ENCODE results near the gene ARHGAP22. TPM values are rescaled to one million over a fixed set of nuclear protein-coding genes. Genes with fewer than 3 reads are reported as not detected.

Gene ARHGAP22
- polyA plus RNA-seq, 1 of the 3 experiments (the other 2 are of a cell fraction): 12.4 TPM

- no peak for TF ChIP-seq MAX (IDR thresholded peaks at IDR 0.05; ENCODE audit: low read depth)
- no peak for TF ChIP-seq ZBTB33 (IDR thresholded peaks at IDR 0.05; ENCODE audit: borderline replicate concordance, low read depth)
- TF ChIP-seq POLR2AphosphoS5 (IDR thresholded peaks at IDR 0.05; ENCODE audit: low read depth, low read length): no peak
- no peak for TF ChIP-seq JUND (IDR thresholded peaks at IDR 0.05)
- no peak for TF ChIP-seq MEF2A (IDR thresholded peaks at IDR 0.05; ENCODE audit: borderline replicate concordance, low read depth)
- no peak for TF ChIP-seq FOSL2 (IDR thresholded peaks at IDR 0.05; ENCODE audit: borderline replicate concordance, low read depth)
- no peak for TF ChIP-seq RAD21 (IDR thresholded peaks at IDR 0.05; ENCODE audit: low read length)
- TF ChIP-seq ELF1 (IDR thresholded peaks at IDR 0.05): no peak
- TF ChIP-seq SMC3 (IDR thresholded peaks at IDR 0.05; ENCODE audit: low read depth, low read length): no peak
- TF ChIP-seq IRF3 (IDR thresholded peaks at IDR 0.05; ENCODE audit: low read depth, low read length): no peak
- TF ChIP-seq GABPA (IDR thresholded peaks at IDR 0.05; ENCODE audit: low read depth): no peak
- no peak for TF ChIP-seq NFIC (IDR thresholded peaks at IDR 0.05; ENCODE audit: borderline replicate concordance)
- no peak for TF ChIP-seq TEAD4 (IDR thresholded peaks at IDR 0.05; ENCODE audit: borderline replicate concordance, insufficient read depth)
- Histone ChIP-seq H3K4me3 (ENCODE audit: low read depth in 2 of 2, low read length in 1 of 2) (no peak overlapping the region), H3K79me2 (ENCODE audit: insufficient read depth) (peaks cover 57% of the 10 kb centered on the region), H3K4me2 (peak overlapping the region; percentile 68), H3K27ac (ENCODE audit: low read depth in 2 of 2, low read length in 1 of 2) (peak overlapping the region in 1 of 2 experiments; percentile 79; a peak in 2 of 4 replicates), H3K27me3 (ENCODE audit: insufficient read depth) (no peaks in the 10 kb centered on the region), H3K4me1 (ENCODE audit: control insufficient read depth in 1 of 2, insufficient read depth in 2 of 2, low read depth in 1 of 2, low read length in 1 of 2) (peaks cover 5 to 35% of the 10 kb centered on the region in 2 experiments), H4K20me1 (ENCODE audit: insufficient read depth) (no peaks in the 10 kb centered on the region), H3K36me3 (replicated peaks in 1 of 2; ENCODE audit: control insufficient read depth in 1 of 2, insufficient read depth in 2 of 2, low read length in 1 of 2) (peaks cover 0 to 13% of the 10 kb centered on the region in 2 experiments), H3K9ac (peak overlapping the region; percentile 18; the same call in 1 of the 2 replicates), H3F3A (replicated peaks; ENCODE audit: insufficient read depth) (peaks cover 18% of the 10 kb centered on the region), H3K9me3 (peaks cover 10% of the 10 kb centered on the region; the same call in 1 of the 2 replicates), H2AFZ (ENCODE audit: low read depth) (no peak overlapping the region), H3K9me2 (no peaks in the 10 kb centered on the region)
- ChIA-PET CTCF (interaction anchor here (10.6 kb wide), 1 partner anchor 44 kb away, joined by 148 read pairs; no protein-coding TSS in a partner anchor), POLR2A (no interaction called here)
- DNase-seq: no peak
- WGBS (ENCODE audit: low lambda C conversion rate): 94% methylated on average over 2 of the region's 2 CpGs
Observed at GRCh38 chr10:48613016-48613415, 8.1 kb upstream of the ARHGAP22 start.

GRCh38 chr10:48612236-48612943 is 7.5 kb upstream of the ARHGAP22 start:
- H3K27ac ChIP-seq (ENCODE audit: low read depth in 2 of 2, low read length in 1 of 2): peak overlapping the region in 1 of 2 experiments; percentile 79; a peak in 2 of 4 replicates
- peaks cover 10% of the 10 kb centered on the region; the same call in 1 of the 2 replicates for H3K9me3 ChIP-seq
- no peak overlapping the region for H2AFZ ChIP-seq (ENCODE audit: low read depth)
- WGBS (ENCODE audit: low lambda C conversion rate): 71% methylated on average over 2 of the region's 3 CpGs
- H3F3A ChIP-seq (replicated peaks; ENCODE audit: insufficient read depth): peaks cover 24% of the 10 kb centered on the region
- peak overlapping the region; percentile 68 for H3K4me2 ChIP-seq
- no peaks in the 10 kb centered on the region for H4K20me1 ChIP-seq (ENCODE audit: insufficient read depth)
- H3K4me3 ChIP-seq (ENCODE audit: low read depth in 2 of 2, low read length in 1 of 2): no peak overlapping the region
- POLR2A ChIA-PET: no interaction called here
- H3K79me2 ChIP-seq (ENCODE audit: insufficient read depth): peaks cover 57% of the 10 kb centered on the region
- H3K9me2 ChIP-seq: no peaks in the 10 kb centered on the region
- H3K27me3 ChIP-seq (ENCODE audit: insufficient read depth): no peaks in the 10 kb centered on the region
- H3K36me3 ChIP-seq (replicated peaks in 1 of 2; ENCODE audit: control insufficient read depth in 1 of 2, insufficient read depth in 2 of 2, low read length in 1 of 2): peaks cover 0 to 13% of the 10 kb centered on the region in 2 experiments
- DNase-seq: no peak
- CTCF ChIA-PET: interaction anchor here (10.6 kb wide), 1 partner anchor 45 kb away, joined by 148 read pairs; no protein-coding TSS in a partner anchor
- peaks cover 9 to 41% of the 10 kb centered on the region in 2 experiments for H3K4me1 ChIP-seq (ENCODE audit: control insufficient read depth in 1 of 2, insufficient read depth in 2 of 2, low read depth in 1 of 2, low read length in 1 of 2)
- 0 out of 2 replicates have a peak overlapping the region, but pooled peaks have one; percentile 18 for H3K9ac ChIP-seq
- TF ChIP-seq FOXJ3 (CRISPR knock-in tag; IDR thresholded peaks at IDR 0.05) (no peak), EP300 (IDR thresholded peaks at IDR 0.05; ENCODE audit: borderline replicate concordance in 1 of 2, low read depth in 1 of 2, low read length in 1 of 2) (peak in 1 of 2 experiments; percentile 93; a peak in 2 of 4 replicates), RAD21 (IDR thresholded peaks at IDR 0.05; ENCODE audit: low read length) (no peak), USF1 (IDR thresholded peaks at IDR 0.05; ENCODE audit: borderline replicate concordance, low read depth) (0 out of 2 replicates have a peak, but pooled peaks have one; percentile 35), RXRA (IDR thresholded peaks at IDR 0.05; ENCODE audit: borderline replicate concordance, low read depth) (peak; percentile 79; the same call in 1 of the 2 replicates), USF2 (IDR thresholded peaks at IDR 0.05; ENCODE audit: borderline replicate concordance, low read depth, low read length) (no peak), SIN3A (IDR thresholded peaks at IDR 0.05; ENCODE audit: borderline replicate concordance, low read depth, low read length) (0 out of 2 replicates have a peak, but pooled peaks have one; percentile 29), YY1 (IDR thresholded peaks at IDR 0.05; ENCODE audit: low read depth) (no peak)
